Measurements from ENCODE around the gene CYP1A2.

CYP1A2 gene

GRCh38 chr15:74799856-74800558, 51.4 kb downstream of the CYP1A2 start:
- intact Hi-C loops (cut with DNase I): loop anchor here (1.0 kb wide), 1 partner anchor 29 kb away; no protein-coding TSS in a partner anchor
- DNase-seq: peak in 9 of 10 donors; percentile 53 to 96 (median 71)

- DNase-seq: peak in 1 of 10 donors; percentile 68
- intact Hi-C loops (cut with DNase I): loop anchor here (1.0 kb wide), 1 partner anchor 29 kb away; no protein-coding TSS in a partner anchor
Measured at GRCh38 chr15:74800559-74801094, 52.0 kb downstream of the CYP1A2 start.

GRCh38 chr15:74801311-74801997, 52.8 kb downstream of the CYP1A2 start:
- DNase-seq: peak in 1 of 10 donors; percentile 79
- intact Hi-C loops (cut with DNase I): no loop called here

GRCh38 chr15:74802290-74802689, 53.6 kb downstream of the CYP1A2 start:
- no peak for DNase-seq
- intact Hi-C loops (cut with DNase I): no loop called here

GRCh38 chr15:74802862-74803447, 54.3 kb downstream of the CYP1A2 start:
- DNase-seq: no peak
- intact Hi-C loops (cut with DNase I): no loop called here

GRCh38 chr15:74804935-74805334, 56.3 kb downstream of the CYP1A2 start:
- DNase-seq: no peak
- intact Hi-C loops (cut with DNase I): no loop called here

All from posterior cingulate gyrus (tissue), 11 donors.